TTC549 (cell line): ENCODE measurements around the gene CCDC188.

ENCODE experiments used
- FAIRE-seq: peaks from 2 replicates; lab custom pipeline; 2012; peaks lifted over from hg19 to GRCh38; lab: Jason Lieb, UNC

The CCDC188 gene

GRCh38 chr22:20147237-20147988 is 3.4 kb downstream of the CCDC188 start:
- FAIRE-seq = no peak

GRCh38 chr22:20146777-20147176 is 4.1 kb downstream of the CCDC188 start:
- FAIRE-seq = no peak

- FAIRE-seq = no peak
These were observed 5.0 kb downstream of the CCDC188 start for GRCh38 chr22:20145832-20146223.

GRCh38 chr22:20145206-20145831 is 5.5 kb downstream of the CCDC188 start:
- no peak for FAIRE-seq

GRCh38 chr22:20143883-20144665 is 6.8 kb downstream of the CCDC188 start:
- no peak for FAIRE-seq

- no peak for FAIRE-seq
These were observed 7.9 kb downstream of the CCDC188 start for GRCh38 chr22:20142711-20143621.

GRCh38 chr22:20141186-20142077 is 9.4 kb downstream of the CCDC188 start:
- no peak for FAIRE-seq

- FAIRE-seq = no peak
These were observed 10.3 kb downstream of the CCDC188 start for GRCh38 chr22:20140521-20140964.

GRCh38 chr22:20140107-20140445 is 10.8 kb downstream of the CCDC188 start:
- no peak for FAIRE-seq

GRCh38 chr22:20139391-20140106 is 11.3 kb downstream of the CCDC188 start:
- no peak for FAIRE-seq

GRCh38 chr22:20138868-20139267 is 12.0 kb downstream of the CCDC188 start:
- FAIRE-seq = no peak

- no peak for FAIRE-seq
These were observed 12.5 kb downstream of the CCDC188 start for GRCh38 chr22:20138417-20138738.

GRCh38 chr22:20137671-20138416 is 13.0 kb downstream of the CCDC188 start:
- no peak for FAIRE-seq

GRCh38 chr22:20137113-20137512 is 13.7 kb downstream of the CCDC188 start:
- no peak for FAIRE-seq

GRCh38 chr22:20136603-20136873 is 14.3 kb downstream of the CCDC188 start:
- no peak for FAIRE-seq

- FAIRE-seq = no peak
These were observed 14.9 kb downstream of the CCDC188 start for GRCh38 chr22:20135806-20136602.

GRCh38 chr22:20135265-20135664 is 15.6 kb downstream of the CCDC188 start:
- FAIRE-seq = no peak

GRCh38 chr22:20133930-20134549 is 16.8 kb downstream of the CCDC188 start:
- FAIRE-seq = no peak
